Esophagus (tissue), 2 donors: ENCODE measurements around the gene MIA2. TPM values are rescaled to one million over a fixed set of nuclear protein-coding genes. Genes with fewer than 3 reads are reported as not detected.
"Not testable (repeated sequence)": the region's sequence is repeated elsewhere in the genome, so short reads cannot be mapped to it uniquely, and the experiment has no call there.

ENCODE experiments used
- H3K27ac ChIP-seq, 2 donors: one replicate each; pipeline ENCODE4 v1.5.1; 2013; ENCODE audit warnings: low read depth in 2 of 2, mild to moderate bottlenecking in 2 of 2, inconsistent platforms in 1 of 2, low read length in 1 of 2, moderate library complexity in 1 of 2
- H3K27me3 ChIP-seq, 2 donors: one replicate each; pipeline ENCODE4 v1.6.1; 2013; ENCODE audit warnings: low read length in 2 of 2, control low read depth in 1 of 2, mild to moderate bottlenecking in 1 of 2; ENCODE audit not compliant: insufficient read depth in 2 of 2, control insufficient read depth in 1 of 2
- H3K36me3 ChIP-seq, 2 donors: one replicate each; pipeline ENCODE4 v1.6.1; 2013; ENCODE audit warnings: low read length in 1 of 2; ENCODE audit not compliant: control insufficient read depth in 2 of 2, insufficient read depth in 2 of 2
- H3K4me1 ChIP-seq, 2 donors: one replicate each; pipeline ENCODE4 v1.6.1; 2013; ENCODE audit warnings: low read length in 1 of 2; ENCODE audit not compliant: control insufficient read depth in 2 of 2, insufficient read depth in 2 of 2
- H3K4me3 ChIP-seq, 2 donors: one replicate each; pipeline ENCODE4 v1.5.1; 2013; ENCODE audit warnings: low read length in 2 of 2, mild to moderate bottlenecking in 2 of 2, low read depth in 1 of 2, moderate library complexity in 1 of 2
- H3K9me3 ChIP-seq, 2 donors: one replicate each; pipeline ENCODE4 v1.6.1; 2013; ENCODE audit warnings: mild to moderate bottlenecking in 2 of 2, low read depth in 1 of 2, low read length in 1 of 2, moderate library complexity in 1 of 2; ENCODE audit not compliant: control insufficient read depth in 2 of 2, insufficient read depth in 1 of 2
- WGBS, 2 donors: extraction: QIAGEN DNeasy Blood & Tissue Kit; methylation state at CpG; one replicate each; pipeline ENCODE4 v1.1.7; 2013; 5-methylcytosine and 5-hydroxymethylcytosine counted together
- polyA plus RNA-seq, 2 donors: library from polyadenylated mRNA; stranded (reverse); fragments of 200-250 nt; gene quantifications; one replicate each; pipeline ENCODE4 v1.2.3, GENCODE V29; 2013
- donor health status: healthy with polysubstance abuse.
- donor health status: Bipolar disorder and iron deficiency.

The MIA2 gene
- polyA plus RNA-seq, 2 donors = 26.2 to 32.1 TPM

DNA sequence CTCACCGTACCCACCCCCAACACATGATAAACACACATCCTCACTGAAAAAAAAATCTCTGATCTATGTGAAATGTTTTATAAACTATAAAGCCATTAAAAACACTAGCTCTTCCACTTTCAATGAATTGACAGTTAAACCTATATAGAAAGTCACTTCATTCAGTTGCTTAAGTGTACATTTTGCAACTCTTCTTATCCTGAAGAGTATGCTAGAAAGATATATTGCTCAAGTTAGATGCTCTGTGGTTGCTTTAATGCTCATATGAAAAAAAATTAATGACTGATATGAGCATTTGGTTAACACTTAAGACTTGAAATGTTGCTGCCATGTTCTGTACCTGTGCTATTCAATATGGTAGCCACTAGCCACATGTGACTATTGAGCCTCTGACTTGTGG, 21.0 kb upstream of the MIA2 start:
- no peaks in the 10 kb centered on the region for H3K36me3 ChIP-seq

GRCh38 chr14:39217214-39217879, 16.4 kb upstream of the MIA2 start:
- H3K27ac ChIP-seq = peak overlapping the region; percentile 20 to 29
- H3K4me1 ChIP-seq = no peaks in the 10 kb centered on the region
- H3K4me3 ChIP-seq = no peak overlapping the region
- WGBS, 2 donors = 59 to 64% methylated on average over 8 of the region's 8 CpGs
- H3K36me3 ChIP-seq = no peaks in the 10 kb centered on the region
- H3K27me3 ChIP-seq = no peaks in the 10 kb centered on the region
- no peaks in the 10 kb centered on the region for H3K9me3 ChIP-seq

More for the DNA sequence above, 21.0 kb upstream of the MIA2 start:
- peaks cover 0 to 3% of the 10 kb centered on the region in 2 donors for H3K9me3 ChIP-seq
- no peak overlapping the region for H3K4me3 ChIP-seq
- WGBS, 2 donors = 89 to 96% methylated on average over 1 of the region's 1 CpG
- no peak overlapping the region for H3K27ac ChIP-seq
- H3K4me1 ChIP-seq = peaks cover 2 to 3% of the 10 kb centered on the region in 2 donors
- H3K27me3 ChIP-seq = no peaks in the 10 kb centered on the region

DNA sequence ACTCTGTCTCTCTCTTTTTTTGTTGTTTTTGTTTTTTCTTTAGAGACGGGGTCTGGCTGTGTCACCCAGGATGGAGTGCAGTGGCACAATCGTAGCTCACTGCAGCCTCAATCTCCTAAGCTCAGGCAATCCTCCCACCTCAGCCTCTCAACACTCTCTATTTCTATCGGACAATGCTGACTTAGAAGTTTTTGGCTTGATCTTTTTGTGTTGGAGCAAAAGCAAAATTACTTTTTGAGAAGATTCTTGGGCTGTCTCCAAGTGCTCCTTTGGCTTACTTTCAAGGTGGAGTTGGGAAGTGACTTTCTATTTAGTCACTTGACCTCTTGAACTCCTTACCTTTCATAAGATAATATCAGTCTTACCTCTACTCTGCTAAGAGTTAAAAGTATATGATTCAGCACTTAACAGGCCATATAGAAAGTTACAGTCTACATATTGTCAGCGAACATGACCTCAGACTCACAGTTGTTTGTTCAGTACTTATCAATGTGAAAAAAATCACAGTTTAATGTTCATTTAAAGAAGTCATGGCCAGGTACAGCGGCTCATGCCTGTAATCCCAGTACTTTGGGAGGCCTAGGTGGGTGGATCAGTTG, 15.4 kb upstream of the MIA2 start:
- H3K4me1 ChIP-seq = no peaks in the 10 kb centered on the region
- H3K27ac ChIP-seq = peak overlapping the region; percentile 68 to 85

GRCh38 chr14:39219075-39219499, 14.6 kb upstream of the MIA2 start:
- H3K4me3 ChIP-seq = no peak overlapping the region
- 59 to 60% methylated on average over 3 of the region's 3 CpGs for WGBS, 2 donors
- no peak overlapping the region for H3K27ac ChIP-seq
- no peaks in the 10 kb centered on the region for H3K9me3 ChIP-seq
- H3K27me3 ChIP-seq = no peaks in the 10 kb centered on the region
- no peaks in the 10 kb centered on the region for H3K36me3 ChIP-seq
- no peaks in the 10 kb centered on the region for H3K4me1 ChIP-seq

More for the DNA sequence above, 15.4 kb upstream of the MIA2 start:
- H3K36me3 ChIP-seq = no peaks in the 10 kb centered on the region
- 34 to 39% methylated on average over 5 of the region's 5 CpGs for WGBS, 2 donors
- H3K4me3 ChIP-seq = no peak overlapping the region
- H3K9me3 ChIP-seq = no peaks in the 10 kb centered on the region
- no peaks in the 10 kb centered on the region for H3K27me3 ChIP-seq

GRCh38 chr14:39220473-39220872, 13.2 kb upstream of the MIA2 start:
- not testable (repeated sequence) for H3K27ac ChIP-seq, H3K27me3 ChIP-seq, H3K4me1 ChIP-seq, H3K9me3 ChIP-seq, H3K36me3 ChIP-seq, H3K4me3 ChIP-seq
- WGBS, 2 donors = 96 to 98% methylated on average over 1 of the region's 1 CpG

GRCh38 chr14:39228044-39228443, 5.7 kb upstream of the MIA2 start:
- Histone ChIP-seq H3K27ac (no peak overlapping the region), H3K9me3 (no peaks in the 10 kb centered on the region), H3K4me1 (no peaks in the 10 kb centered on the region), H3K36me3 (no peaks in the 10 kb centered on the region), H3K4me3 (no peak overlapping the region), H3K27me3 (no peaks in the 10 kb centered on the region)
- WGBS, 2 donors = 83 to 89% methylated on average over 3 of the region's 3 CpGs

DNA sequence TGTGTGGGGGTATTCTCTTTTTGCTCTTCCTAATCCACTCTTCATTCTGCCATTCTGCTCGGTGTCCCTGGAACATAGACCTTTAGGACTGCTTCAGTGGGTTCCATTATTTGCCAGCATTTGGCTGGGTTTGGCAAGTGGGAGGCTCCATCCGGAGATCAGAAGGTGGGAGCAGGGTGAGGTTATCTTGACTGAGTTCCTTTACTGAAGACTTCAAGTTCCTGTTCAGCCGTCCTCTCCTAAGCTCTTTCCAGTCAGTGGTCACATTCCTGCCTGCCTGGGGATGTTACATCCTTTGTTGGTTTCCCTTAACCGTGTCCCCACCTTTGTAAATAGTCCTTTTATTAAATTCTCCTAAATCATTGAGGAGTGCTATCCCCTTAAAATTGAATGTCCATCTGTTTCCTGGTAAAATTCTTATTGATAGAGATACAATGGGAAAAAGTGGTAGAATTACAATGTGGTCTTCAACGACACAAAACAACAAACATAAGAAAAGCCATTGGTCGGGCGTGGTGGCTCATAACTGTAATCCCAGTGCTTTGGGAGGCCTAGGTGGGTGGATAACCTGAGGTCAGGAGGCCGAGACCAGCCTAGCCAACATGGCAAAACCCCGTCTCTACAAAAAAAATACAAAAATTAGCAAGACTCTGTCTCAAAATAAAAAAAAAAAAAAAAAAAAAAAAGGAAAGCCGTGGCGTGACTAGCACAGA, 5.0 kb upstream of the MIA2 start:
- WGBS, 2 donors = 75 to 77% methylated on average over 11 of the region's 11 CpGs
- H3K27ac ChIP-seq = no peak overlapping the region
- no peaks in the 10 kb centered on the region for H3K36me3 ChIP-seq
- H3K9me3 ChIP-seq = no peaks in the 10 kb centered on the region
- no peak overlapping the region for H3K4me3 ChIP-seq
- no peaks in the 10 kb centered on the region for H3K27me3 ChIP-seq
- no peaks in the 10 kb centered on the region for H3K4me1 ChIP-seq

GRCh38 chr14:39229222-39229543, 4.5 kb upstream of the MIA2 start:
- Histone ChIP-seq H3K4me3 (no peak overlapping the region), H3K27ac (no peak overlapping the region), H3K27me3 (no peaks in the 10 kb centered on the region), H3K4me1 (no peaks in the 10 kb centered on the region), H3K36me3 (no peaks in the 10 kb centered on the region), H3K9me3 (no peaks in the 10 kb centered on the region)
- WGBS, 2 donors = 85 to 90% methylated on average over 1 of the region's 1 CpG

- Histone ChIP-seq H3K9me3 (no peaks in the 10 kb centered on the region), H3K4me1 (no peaks in the 10 kb centered on the region), H3K36me3 (no peaks in the 10 kb centered on the region), H3K4me3 (no peak overlapping the region), H3K27ac (no peak overlapping the region), H3K27me3 (no peaks in the 10 kb centered on the region)
- WGBS, 2 donors = 80% methylated on average over 3 of the region's 3 CpGs
Measured at GRCh38 chr14:39229601-39230110, 4.1 kb upstream of the MIA2 start.
